ENCODE results near the gene INTS14.

DNA sequence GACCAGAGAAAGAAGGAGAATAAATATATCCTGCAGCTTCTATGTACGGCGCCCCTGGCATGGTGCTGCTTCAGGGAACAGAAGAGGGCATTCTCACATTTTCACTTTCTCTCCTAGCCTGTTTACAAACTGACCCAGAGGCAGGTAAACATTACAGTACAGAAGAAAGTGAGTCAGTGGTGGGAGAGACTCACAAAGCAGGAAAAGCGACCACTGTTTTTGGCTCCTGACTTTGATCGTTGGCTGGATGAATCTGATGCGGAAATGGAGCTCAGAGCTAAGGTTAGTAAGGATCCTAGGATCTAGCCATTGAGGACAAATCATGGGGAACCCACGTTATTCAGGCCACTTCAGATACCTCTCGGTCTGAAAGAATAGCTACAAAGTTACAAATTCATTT lies 54.3 kb downstream of the INTS14 start:
- TF ChIP-seq, protein P1, sequence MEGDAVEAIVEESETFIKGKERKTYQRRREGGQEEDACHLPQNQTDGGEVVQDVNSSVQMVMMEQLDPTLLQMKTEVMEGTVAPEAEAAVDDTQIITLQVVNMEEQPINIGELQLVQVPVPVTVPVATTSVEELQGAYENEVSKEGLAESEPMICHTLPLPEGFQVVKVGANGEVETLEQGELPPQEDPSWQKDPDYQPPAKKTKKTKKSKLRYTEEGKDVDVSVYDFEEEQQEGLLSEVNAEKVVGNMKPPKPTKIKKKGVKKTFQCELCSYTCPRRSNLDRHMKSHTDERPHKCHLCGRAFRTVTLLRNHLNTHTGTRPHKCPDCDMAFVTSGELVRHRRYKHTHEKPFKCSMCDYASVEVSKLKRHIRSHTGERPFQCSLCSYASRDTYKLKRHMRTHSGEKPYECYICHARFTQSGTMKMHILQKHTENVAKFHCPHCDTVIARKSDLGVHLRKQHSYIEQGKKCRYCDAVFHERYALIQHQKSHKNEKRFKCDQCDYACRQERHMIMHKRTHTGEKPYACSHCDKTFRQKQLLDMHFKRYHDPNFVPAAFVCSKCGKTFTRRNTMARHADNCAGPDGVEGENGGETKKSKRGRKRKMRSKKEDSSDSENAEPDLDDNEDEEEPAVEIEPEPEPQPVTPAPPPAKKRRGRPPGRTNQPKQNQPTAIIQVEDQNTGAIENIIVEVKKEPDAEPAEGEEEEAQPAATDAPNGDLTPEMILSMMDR (conservative IDR thresholded peaks at IDR 0.05; ENCODE audit: low read depth, low read length): no peak
- TF ChIP-seq EZH2phosphoT487 (IDR thresholded peaks at IDR 0.05; ENCODE audit: borderline replicate concordance, low read length) (no peak), EZH2 (IDR thresholded peaks at IDR 0.05; ENCODE audit: low read length, unreplicated experiment) (no peak)

Data from PC-3 (cell line).